ENCODE data around the gene KLF16. TPM values are rescaled to one million over a fixed set of nuclear protein-coding genes. Genes with fewer than 3 reads are reported as not detected.

The KLF16 gene
- total RNA-seq, 1 experiment from 2014 or later, result 27.9 TPM

- DNase-seq (ENCODE audit: low spot score), result peak; percentile 92
- in situ Hi-C loops (cut with HindIII; ENCODE audit: low sequenced_read_pairs), result no loop called here
These were observed 14.8 kb downstream of the KLF16 start, which contains the start of gene REXO1 for GRCh38 chr19:1848399-1849131. Gene REXO1 (minus strand): TSS chr19:1848483. CDS start chr19:1848358, 125 bp downstream.

- in situ Hi-C loops (cut with HindIII; ENCODE audit: low sequenced_read_pairs), result no loop called here
- no peak for DNase-seq (ENCODE audit: low spot score)
These were observed 15.5 kb downstream of the KLF16 start for GRCh38 chr19:1847684-1848398.

GRCh38 chr19:1847348-1847683 is 16.1 kb downstream of the KLF16 start:
- no peak for DNase-seq (ENCODE audit: low spot score)
- in situ Hi-C loops (cut with HindIII; ENCODE audit: low sequenced_read_pairs), result no loop called here

GRCh38 chr19:1846517-1847204 is 16.7 kb downstream of the KLF16 start:
- in situ Hi-C loops (cut with HindIII; ENCODE audit: low sequenced_read_pairs), result no loop called here
- no peak for DNase-seq (ENCODE audit: low spot score)

GRCh38 chr19:1845642-1846041 is 17.7 kb downstream of the KLF16 start:
- in situ Hi-C loops (cut with HindIII; ENCODE audit: low sequenced_read_pairs), result no loop called here
- DNase-seq (ENCODE audit: low spot score), result no peak

- DNase-seq (ENCODE audit: low spot score), result no peak
- in situ Hi-C loops (cut with HindIII; ENCODE audit: low sequenced_read_pairs), result no loop called here
These were observed 18.3 kb downstream of the KLF16 start for GRCh38 chr19:1845125-1845515.

- DNase-seq (ENCODE audit: low spot score), result no peak
- in situ Hi-C loops (cut with HindIII; ENCODE audit: low sequenced_read_pairs), result no loop called here
These were observed 18.8 kb downstream of the KLF16 start for GRCh38 chr19:1844513-1845124.

- DNase-seq (ENCODE audit: low spot score), result no peak
- in situ Hi-C loops (cut with HindIII; ENCODE audit: low sequenced_read_pairs), result no loop called here
These were observed 19.6 kb downstream of the KLF16 start for GRCh38 chr19:1843646-1844394.

- in situ Hi-C loops (cut with HindIII; ENCODE audit: low sequenced_read_pairs), result no loop called here
- no peak for DNase-seq (ENCODE audit: low spot score)
These were observed 20.3 kb downstream of the KLF16 start for GRCh38 chr19:1843116-1843515.

- no peak for DNase-seq (ENCODE audit: low spot score)
- in situ Hi-C loops (cut with HindIII; ENCODE audit: low sequenced_read_pairs), result no loop called here
These were observed 22.0 kb downstream of the KLF16 start for GRCh38 chr19:1841209-1841924.

- in situ Hi-C loops (cut with HindIII; ENCODE audit: low sequenced_read_pairs), result no loop called here
- DNase-seq (ENCODE audit: low spot score), result no peak
These were observed 22.8 kb downstream of the KLF16 start for GRCh38 chr19:1840541-1841115.

GRCh38 chr19:1839658-1840540 is 23.5 kb downstream of the KLF16 start:
- no peak for DNase-seq (ENCODE audit: low spot score)
- in situ Hi-C loops (cut with HindIII; ENCODE audit: low sequenced_read_pairs), result no loop called here

- in situ Hi-C loops (cut with HindIII; ENCODE audit: low sequenced_read_pairs), result no loop called here
- no peak for DNase-seq (ENCODE audit: low spot score)
These were observed 25.7 kb downstream of the KLF16 start for GRCh38 chr19:1837625-1838105.

- in situ Hi-C loops (cut with HindIII; ENCODE audit: low sequenced_read_pairs), result no loop called here
- DNase-seq (ENCODE audit: low spot score), result no peak
These were observed 26.2 kb downstream of the KLF16 start for GRCh38 chr19:1837222-1837565.

- DNase-seq (ENCODE audit: low spot score), result no peak
- in situ Hi-C loops (cut with HindIII; ENCODE audit: low sequenced_read_pairs), result no loop called here
These were observed 26.7 kb downstream of the KLF16 start for GRCh38 chr19:1836458-1837221.

- in situ Hi-C loops (cut with HindIII; ENCODE audit: low sequenced_read_pairs), result no loop called here
- DNase-seq (ENCODE audit: low spot score), result no peak
These were observed 29.8 kb downstream of the KLF16 start for GRCh38 chr19:1833540-1833939.
